Breast epithelium (tissue), 3 donors: Measurements from ENCODE around the gene FABP1.

Source experiments
- POLR2A ChIP-seq: fragments of 450-650 bp; IDR thresholded peaks from one replicate; pipeline ENCODE4 v1.6.1; 2016; ENCODE audit warnings: antibody characterized with exemption, mild to moderate bottlenecking, moderate library complexity
- TF ChIP-seq, protein P1 (sequence below), 3 donors: fragments of 450-650 bp; IDR thresholded peaks; one replicate each; pipeline ENCODE4 v1.5.1; 2016 to 2017; ENCODE audit warnings: antibody characterized with exemption in 3 of 3, mild to moderate bottlenecking in 3 of 3, moderate library complexity in 3 of 3

DNA sequence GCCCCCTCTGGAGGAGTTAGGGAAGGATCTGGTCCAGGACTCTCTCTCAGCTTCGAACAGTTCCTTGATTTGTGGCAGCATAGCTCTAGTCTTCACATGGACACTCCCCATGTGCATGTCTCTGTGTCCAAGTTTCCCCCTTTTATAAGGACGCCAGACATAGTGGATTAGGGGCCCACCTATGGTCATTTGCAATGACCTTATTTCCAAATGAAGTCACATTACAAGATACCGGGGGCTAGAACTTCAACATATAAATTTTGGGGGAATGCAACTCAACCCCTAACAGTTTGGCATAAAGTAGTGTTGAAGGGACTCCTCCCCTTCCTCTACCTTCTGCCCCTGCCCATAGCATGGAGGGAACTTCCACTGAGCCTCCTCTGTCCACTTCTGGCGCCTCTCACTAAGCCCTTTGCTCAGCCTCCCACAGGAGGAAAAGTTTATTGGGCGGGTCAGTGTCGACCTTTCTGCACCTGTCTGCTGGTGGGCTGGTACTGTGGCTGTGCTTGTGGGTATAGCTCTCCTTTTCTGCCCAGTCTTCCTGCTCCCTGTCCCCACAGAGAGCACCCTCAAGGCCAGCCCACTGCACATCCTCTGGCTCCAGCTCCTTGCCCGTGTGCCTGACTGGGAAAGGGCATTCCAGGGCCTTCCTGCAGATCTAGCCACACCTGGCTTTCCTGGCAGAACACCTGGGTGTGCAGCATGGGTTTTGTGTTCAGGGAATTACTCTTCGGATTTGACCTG, 5.5 kb downstream of the FABP1 start:
- no peak for TF ChIP-seq POLR2A
- TF ChIP-seq, protein P1, sequence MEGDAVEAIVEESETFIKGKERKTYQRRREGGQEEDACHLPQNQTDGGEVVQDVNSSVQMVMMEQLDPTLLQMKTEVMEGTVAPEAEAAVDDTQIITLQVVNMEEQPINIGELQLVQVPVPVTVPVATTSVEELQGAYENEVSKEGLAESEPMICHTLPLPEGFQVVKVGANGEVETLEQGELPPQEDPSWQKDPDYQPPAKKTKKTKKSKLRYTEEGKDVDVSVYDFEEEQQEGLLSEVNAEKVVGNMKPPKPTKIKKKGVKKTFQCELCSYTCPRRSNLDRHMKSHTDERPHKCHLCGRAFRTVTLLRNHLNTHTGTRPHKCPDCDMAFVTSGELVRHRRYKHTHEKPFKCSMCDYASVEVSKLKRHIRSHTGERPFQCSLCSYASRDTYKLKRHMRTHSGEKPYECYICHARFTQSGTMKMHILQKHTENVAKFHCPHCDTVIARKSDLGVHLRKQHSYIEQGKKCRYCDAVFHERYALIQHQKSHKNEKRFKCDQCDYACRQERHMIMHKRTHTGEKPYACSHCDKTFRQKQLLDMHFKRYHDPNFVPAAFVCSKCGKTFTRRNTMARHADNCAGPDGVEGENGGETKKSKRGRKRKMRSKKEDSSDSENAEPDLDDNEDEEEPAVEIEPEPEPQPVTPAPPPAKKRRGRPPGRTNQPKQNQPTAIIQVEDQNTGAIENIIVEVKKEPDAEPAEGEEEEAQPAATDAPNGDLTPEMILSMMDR (IDR thresholded peaks at IDR 0.05) = no peak
